ENCODE measurements around the gene SIPA1L2. TPM values are rescaled to one million over a fixed set of nuclear protein-coding genes. Genes with fewer than 3 reads are reported as not detected.

The SIPA1L2 gene
- total RNA-seq, 4 donors from 2014 or later: 17.6 to 36.4 (median 23.8) TPM

DNA sequence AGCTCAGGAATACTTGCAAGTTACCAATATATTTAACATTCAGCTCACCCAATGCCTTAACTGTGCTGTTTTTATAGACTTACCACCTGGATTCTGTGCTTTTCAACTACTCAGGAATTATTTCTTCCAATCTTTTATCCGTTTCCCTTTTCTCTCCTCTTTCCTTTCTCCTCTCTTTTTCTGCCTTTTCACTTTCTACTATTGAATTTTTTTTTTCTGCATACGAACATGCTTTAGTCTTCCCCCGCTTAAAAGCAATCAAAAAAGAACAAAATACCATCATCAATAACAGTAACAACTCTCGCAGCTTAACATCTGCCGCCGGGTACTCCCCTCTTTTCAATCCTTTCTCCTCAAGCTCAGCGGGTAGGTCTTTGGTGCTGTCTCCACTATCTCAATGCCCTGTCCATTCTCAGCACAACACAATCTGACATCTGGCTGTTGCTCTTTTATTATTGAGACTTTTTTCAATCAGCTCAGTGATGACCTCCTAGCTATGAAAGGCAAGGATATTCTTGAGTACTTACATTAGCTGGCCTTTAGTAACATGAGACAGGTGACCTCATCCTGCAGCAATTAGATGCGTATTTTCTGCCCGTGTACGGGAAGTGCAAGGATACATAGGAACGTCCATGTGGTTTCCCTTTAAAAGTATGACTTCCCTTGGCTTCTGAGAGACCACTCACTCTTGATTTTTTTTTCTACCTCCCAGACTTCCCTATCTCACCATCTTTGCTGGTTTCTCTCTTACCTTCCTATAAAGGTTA, 40.2 kb upstream of the SIPA1L2 start:
- TF ChIP-seq, protein P1, sequence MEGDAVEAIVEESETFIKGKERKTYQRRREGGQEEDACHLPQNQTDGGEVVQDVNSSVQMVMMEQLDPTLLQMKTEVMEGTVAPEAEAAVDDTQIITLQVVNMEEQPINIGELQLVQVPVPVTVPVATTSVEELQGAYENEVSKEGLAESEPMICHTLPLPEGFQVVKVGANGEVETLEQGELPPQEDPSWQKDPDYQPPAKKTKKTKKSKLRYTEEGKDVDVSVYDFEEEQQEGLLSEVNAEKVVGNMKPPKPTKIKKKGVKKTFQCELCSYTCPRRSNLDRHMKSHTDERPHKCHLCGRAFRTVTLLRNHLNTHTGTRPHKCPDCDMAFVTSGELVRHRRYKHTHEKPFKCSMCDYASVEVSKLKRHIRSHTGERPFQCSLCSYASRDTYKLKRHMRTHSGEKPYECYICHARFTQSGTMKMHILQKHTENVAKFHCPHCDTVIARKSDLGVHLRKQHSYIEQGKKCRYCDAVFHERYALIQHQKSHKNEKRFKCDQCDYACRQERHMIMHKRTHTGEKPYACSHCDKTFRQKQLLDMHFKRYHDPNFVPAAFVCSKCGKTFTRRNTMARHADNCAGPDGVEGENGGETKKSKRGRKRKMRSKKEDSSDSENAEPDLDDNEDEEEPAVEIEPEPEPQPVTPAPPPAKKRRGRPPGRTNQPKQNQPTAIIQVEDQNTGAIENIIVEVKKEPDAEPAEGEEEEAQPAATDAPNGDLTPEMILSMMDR (IDR thresholded peaks at IDR 0.05; ENCODE audit: low read depth): no peak

DNA sequence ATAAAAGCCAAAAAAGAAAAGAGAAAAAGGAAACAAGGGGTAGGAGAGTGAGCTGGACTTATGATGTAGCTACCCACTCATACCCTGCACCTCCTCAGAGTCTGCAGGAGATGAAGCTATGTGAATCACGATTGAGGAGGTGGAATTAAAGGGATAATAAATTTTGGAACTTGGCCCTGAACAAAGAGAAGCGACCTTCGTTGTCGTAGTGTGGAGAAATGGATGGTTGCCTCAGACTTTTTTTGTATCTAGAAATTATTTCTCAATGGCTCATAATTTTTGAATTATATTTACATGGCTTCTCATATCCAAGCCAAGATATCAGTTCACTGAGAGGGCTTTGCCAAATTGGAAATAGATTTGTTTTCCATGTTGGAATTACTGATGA, 37.8 kb upstream of the SIPA1L2 start:
- TF ChIP-seq, protein P1 (IDR thresholded peaks at IDR 0.05; ENCODE audit: low read depth): no peak

DNA sequence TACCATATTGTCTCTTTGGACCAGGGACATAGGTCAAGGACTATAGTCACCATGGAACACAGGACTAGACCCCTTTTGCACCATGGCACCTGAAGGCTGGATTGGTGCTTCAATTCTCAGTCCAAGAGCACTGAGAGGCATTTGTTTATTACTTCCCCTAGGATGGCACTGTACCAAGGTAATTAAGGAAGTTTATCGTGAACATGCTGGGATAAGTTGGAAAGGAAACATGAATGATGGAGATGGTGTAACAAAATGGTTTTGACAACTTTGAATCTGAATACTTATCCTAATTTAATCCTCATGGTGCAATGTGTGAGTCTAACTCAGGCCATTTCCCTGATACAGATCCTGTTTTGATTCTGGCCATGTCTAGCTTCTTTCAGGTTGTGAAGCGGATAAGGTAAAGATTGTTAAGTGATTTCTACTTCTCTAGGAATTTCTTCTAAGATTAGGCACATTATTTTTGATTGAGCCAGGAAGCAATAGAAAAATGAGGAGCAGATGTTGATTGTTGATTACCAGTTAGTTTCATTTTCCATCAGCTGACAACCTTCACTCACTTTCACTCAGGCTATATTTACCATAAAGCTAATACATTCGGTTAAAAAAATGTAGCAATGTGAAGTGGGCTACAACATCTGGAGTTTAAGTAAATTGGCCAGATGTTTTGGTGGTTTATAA, 37.3 kb upstream of the SIPA1L2 start:
- TF ChIP-seq, protein P1 (IDR thresholded peaks at IDR 0.05; ENCODE audit: low read depth): no peak

DNA sequence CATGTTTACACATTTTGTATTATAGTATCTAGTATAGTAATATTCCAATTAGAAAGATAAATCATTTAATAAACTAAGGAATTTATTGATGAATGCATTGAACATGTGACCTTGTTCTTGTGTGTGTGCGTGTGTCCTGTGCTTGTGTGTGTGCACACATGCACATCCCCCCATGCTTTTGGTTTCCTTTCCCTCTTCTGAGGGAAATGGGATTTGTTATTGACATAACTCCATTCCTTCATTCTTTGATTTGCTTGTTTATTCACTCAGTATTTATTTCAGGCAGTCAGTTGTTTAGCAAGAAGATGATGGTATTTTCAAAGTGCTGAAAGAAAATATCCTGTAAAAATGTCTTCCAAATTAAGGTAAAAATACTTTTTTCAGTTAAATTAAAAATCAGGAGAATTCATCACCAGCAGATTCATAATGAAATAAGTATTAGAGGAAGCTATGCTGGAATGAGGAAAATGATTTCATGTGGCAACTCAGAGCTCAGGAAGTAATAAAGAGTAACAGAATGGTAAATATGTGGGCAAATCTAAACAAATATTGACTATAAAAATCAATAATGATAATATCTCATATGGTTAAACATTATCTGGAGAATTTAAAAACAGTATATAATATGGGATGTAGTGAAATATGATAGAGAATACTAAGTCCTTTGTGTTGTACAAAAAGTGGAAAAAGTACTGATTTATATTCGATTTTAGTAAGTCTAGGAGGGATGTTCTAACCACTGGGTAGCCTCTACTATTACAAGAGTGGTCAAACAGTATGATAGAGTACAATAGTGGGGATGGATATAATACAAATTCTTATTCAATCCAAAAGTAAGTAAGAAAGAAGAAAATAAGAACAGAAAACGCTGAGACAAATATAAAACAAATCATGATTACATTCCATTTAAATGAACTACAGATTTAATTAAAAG, 35.2 kb upstream of the SIPA1L2 start:
- TF ChIP-seq, protein P1 (IDR thresholded peaks at IDR 0.05; ENCODE audit: low read depth): no peak

DNA sequence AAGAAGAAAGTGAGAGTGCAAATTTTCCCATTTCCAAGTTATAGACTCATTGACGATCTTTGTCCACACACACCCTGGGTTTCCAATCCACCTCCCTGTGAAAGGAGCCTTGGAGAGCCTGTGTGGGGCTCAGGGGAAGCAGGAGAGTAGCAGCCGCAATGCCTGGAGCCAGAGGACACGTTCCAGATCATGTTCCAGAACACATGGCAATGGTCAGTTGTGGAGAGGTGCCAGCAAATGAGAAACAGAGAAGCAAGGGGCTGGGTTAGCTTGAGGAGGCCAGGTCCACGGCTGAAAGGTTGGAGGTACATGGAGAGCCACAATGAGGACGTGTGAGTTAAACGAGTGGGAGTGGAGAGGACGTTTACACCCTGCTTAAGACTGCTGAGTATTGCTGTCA, 33.0 kb upstream of the SIPA1L2 start:
- TF ChIP-seq, protein P1 (IDR thresholded peaks at IDR 0.05; ENCODE audit: low read depth): no peak

DNA sequence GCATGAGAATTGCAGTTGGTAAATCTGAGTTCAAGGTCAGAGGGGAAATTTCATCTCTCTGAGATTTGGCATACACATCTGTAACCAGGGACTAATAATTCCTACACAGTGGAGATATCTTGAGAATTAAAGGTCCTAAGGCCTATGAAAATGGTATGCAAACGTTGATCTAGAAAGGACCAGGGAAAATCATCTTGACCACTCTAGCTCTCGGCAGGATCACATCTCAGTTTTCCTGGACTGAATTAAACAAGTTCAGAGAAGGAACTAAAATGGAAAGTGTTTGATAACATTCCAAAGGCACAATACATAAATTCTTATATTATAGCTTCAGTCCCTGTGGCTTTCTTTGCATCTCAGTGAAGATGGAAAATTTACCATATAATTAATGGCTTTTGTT, 28.5 kb upstream of the SIPA1L2 start:
- TF ChIP-seq, protein P1 (IDR thresholded peaks at IDR 0.05; ENCODE audit: low read depth): no peak

All from subcutaneous adipose tissue (tissue), 4 donors.